HepG2 (cell line): ENCODE measurements around the gene MEX3C.

Source experiments
- HIVEP1 ChIP-seq: sonication (generic); formaldehyde crosslinking; IDR thresholded peaks from 2 replicates; pipeline ENCODE4 v1.4.0; 2020; ENCODE audit warnings: mild to moderate bottlenecking, missing genetic modification reagents
- MAFG ChIP-seq: sonication (generic); formaldehyde crosslinking; IDR thresholded peaks from 2 replicates; pipeline ENCODE4 v1.5.1; 2020; ENCODE audit warnings: mild to moderate bottlenecking, missing genetic modification reagents
- PCBP2 ChIP-seq: fragments of 200-400 bp; formaldehyde crosslinking; optimal IDR thresholded peaks from 2 replicates; pipeline ENCODE3; 2018; ENCODE audit warnings: low read length, low read depth; ENCODE audit not compliant: poor library complexity, severe bottlenecking
- TF ChIP-seq, protein P1 (sequence below): sonication (generic); formaldehyde crosslinking; conservative IDR thresholded peaks from 2 replicates; pipeline ENCODE4 v1.5.0; 2020; ENCODE audit warnings: missing genetic modification reagents

DNA sequence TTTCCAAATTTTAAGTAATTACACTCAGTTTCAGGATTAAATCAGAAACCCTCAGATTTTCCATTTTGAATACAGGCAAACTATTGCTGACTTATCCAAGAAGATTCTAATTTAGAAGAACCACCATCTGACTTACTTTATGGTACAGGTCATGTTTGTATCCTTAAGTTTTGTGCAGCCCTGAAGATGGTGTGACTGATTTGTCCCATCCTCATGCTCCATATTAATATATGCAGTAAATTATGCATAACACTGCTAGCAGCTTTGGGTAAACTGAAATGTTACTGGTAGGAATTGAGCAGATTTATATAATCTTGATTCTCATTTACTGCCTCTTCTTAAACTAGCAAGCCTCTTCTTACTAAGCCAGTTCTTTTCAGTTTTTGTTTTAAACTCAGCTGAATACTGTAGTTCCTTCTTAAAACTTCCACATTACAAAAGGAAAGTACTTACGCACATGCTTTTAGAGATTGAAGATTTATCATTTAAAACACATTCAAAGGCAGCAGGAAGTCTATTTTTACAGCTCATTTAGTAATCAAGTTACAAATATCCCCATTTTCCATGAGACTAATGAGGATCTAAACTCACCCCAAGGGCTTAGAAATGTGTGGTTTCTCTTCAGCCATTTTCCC, 25.7 kb downstream of the MEX3C start:
- TF ChIP-seq PCBP2: no peak
- TF ChIP-seq HIVEP1: no peak
- TF ChIP-seq MAFG (CRISPR knock-in tag): no peak
- TF ChIP-seq, protein P1, sequence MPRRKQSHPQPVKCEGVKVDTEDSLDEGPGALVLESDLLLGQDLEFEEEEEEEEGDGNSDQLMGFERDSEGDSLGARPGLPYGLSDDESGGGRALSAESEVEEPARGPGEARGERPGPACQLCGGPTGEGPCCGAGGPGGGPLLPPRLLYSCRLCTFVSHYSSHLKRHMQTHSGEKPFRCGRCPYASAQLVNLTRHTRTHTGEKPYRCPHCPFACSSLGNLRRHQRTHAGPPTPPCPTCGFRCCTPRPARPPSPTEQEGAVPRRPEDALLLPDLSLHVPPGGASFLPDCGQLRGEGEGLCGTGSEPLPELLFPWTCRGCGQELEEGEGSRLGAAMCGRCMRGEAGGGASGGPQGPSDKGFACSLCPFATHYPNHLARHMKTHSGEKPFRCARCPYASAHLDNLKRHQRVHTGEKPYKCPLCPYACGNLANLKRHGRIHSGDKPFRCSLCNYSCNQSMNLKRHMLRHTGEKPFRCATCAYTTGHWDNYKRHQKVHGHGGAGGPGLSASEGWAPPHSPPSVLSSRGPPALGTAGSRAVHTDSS: no peak
